C4-2B (cell line): ENCODE measurements around the gene SLC9A7.

Experiments used
- ZFX ChIP-seq: fragments of 450-650 bp; IDR thresholded peaks from 2 replicates; pipeline ENCODE4 v1.6.1; 2017
- TF ChIP-seq, protein P1 (sequence below): fragments of 450-650 bp; conservative IDR thresholded peaks from 2 replicates; pipeline ENCODE4 v1.5.1; 2017; ENCODE audit warnings: mild to moderate bottlenecking

- TF ChIP-seq, protein P1, sequence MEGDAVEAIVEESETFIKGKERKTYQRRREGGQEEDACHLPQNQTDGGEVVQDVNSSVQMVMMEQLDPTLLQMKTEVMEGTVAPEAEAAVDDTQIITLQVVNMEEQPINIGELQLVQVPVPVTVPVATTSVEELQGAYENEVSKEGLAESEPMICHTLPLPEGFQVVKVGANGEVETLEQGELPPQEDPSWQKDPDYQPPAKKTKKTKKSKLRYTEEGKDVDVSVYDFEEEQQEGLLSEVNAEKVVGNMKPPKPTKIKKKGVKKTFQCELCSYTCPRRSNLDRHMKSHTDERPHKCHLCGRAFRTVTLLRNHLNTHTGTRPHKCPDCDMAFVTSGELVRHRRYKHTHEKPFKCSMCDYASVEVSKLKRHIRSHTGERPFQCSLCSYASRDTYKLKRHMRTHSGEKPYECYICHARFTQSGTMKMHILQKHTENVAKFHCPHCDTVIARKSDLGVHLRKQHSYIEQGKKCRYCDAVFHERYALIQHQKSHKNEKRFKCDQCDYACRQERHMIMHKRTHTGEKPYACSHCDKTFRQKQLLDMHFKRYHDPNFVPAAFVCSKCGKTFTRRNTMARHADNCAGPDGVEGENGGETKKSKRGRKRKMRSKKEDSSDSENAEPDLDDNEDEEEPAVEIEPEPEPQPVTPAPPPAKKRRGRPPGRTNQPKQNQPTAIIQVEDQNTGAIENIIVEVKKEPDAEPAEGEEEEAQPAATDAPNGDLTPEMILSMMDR, result no peak
- TF ChIP-seq ZFX, result no peak
Observed at GRCh38 chrX:46602468-46603102, 156.3 kb downstream of the SLC9A7 start.
